ENCODE results near the gene INPP5D.
"Not testable (repeated sequence)": the region's sequence is repeated elsewhere in the genome, so short reads cannot be mapped to it uniquely, and the experiment has no call there.

Gene INPP5D

GRCh38 chr2:233121856-233122255, 61.7 kb downstream of the INPP5D start:
- DNase-seq = no peak

GRCh38 chr2:233122541-233122940, 62.4 kb downstream of the INPP5D start:
- DNase-seq = no peak

GRCh38 chr2:233123576-233123975, 63.4 kb downstream of the INPP5D start:
- not testable (repeated sequence) for DNase-seq

GRCh38 chr2:233124421-233125080, 64.4 kb downstream of the INPP5D start:
- DNase-seq = no peak

DNA sequence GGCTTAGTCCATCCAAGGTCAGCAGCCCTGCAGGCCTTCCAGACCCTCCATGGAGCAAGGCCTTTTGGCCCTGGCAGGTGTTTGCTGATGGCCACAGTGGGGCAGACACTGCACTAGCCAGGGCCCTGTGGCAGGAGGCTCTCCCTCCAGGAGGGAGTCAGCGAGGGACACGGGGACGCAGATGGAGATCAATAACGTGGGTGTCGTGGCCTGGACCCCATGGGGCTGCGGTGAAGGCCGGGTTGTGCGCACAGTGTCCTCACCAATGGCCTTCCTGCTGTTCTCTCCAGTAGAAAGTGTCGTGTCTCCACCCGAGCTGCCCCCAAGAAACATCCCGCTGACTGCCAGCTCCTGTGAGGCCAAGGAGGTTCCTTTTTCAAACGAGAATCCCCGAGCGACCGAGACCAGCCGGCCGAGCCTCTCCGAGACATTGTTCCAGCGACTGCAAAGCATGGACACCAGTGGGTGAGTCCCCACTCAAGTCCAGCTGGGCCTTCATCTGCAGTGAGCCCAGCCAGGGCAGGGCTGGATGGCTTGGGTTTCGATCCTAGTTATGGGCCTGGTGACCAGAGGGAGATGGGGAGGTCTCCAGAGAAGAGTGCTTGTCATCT, 65.4 kb downstream of the INPP5D start:
- DNase-seq = no peak

GRCh38 chr2:233129351-233129978, 69.3 kb downstream of the INPP5D start:
- peak; percentile 32 for DNase-seq

GRCh38 chr2:233130024-233130423, 69.9 kb downstream of the INPP5D start:
- no peak for DNase-seq

DNA sequence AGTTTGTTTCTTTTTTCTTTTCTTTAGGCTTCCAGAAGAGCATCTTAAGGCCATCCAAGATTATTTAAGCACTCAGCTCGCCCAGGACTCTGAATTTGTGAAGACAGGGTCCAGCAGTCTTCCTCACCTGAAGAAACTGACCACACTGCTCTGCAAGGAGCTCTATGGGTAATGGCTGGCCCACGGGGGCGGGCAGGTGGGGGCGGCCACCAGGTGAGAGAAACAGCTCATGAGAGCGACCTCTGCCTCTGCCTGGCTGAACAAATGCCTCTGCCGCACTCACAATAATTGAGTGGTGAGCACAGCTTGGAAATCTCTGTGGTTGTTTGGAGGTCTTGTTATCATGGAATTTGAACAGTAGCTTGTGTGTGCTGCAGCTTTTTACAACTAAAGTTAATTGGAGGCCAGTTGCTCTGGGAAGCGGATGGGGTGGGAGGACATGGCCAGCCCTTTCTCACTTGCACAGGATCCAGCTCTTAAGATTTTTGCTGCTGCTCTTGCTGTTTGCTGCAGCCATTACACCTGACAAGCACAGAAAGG, 70.4 kb downstream of the INPP5D start:
- DNase-seq = no peak

DNA sequence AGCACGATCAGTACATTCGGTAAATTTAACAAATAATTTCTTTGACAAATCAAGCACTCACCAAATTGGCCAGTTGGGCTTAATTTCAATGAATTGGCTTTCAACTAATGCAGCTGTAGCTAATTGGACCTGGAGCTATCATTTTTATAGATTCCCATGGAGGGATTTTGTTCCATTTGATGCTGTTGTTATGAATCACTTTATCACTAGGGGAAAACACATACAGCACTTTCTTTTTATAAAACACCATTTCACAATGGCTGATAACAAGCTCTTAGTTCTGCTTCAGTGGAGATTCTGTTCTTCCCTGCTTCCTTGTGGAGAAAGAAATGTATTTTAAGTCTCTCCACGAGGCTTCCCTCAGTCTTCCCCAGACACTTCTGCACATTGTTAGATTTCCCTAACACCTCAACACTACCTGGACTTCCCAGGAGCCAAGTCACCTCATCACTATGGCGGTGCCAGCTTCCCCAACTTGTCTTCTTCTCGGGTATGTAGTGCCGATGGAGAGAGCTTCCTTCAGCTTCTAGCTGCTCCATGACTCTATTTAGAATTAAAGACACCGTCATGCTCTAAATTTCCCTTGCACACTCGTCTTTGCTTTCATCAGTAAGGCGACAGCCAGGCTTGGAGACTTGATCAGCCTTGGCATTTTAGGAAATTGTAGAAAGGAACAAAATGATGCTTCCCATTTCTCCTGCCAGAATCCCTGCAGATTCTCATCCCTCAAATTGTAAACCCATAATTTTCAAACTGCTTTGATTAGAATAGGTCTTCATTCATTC, 72.0 kb downstream of the INPP5D start:
- DNase-seq = no peak

- no peak for DNase-seq
Observed at GRCh38 chr2:233133239-233133638, 73.1 kb downstream of the INPP5D start.

- no peak for DNase-seq
Observed at GRCh38 chr2:233135421-233135820, 75.3 kb downstream of the INPP5D start.

- DNase-seq = no peak
Observed at GRCh38 chr2:233137040-233137439, 76.9 kb downstream of the INPP5D start.

DNA sequence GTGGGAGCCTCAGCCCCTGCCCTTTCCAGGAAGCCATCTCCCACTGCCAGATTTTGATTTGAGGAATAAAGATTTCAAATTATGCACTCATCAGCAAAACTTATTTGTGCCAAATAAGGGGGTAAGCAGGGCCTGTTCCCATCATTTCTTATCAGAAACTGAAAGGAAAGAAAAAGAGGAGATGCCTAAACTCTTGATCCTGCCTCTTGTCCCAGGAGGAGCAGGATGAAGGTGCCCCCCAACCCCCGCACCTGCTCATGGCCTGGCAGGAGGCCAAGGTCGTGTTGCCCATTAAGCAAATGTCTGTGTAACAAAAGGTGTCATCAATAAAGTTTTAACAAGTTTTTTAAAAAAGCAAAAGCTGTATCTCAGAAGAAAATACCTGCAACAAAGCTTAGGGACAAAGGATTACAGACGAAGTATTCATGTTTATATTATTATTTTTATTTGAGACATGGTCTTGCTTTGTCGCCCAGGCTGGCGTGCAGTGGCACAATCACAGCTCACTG, 80.0 kb downstream of the INPP5D start:
- DNase-seq = no peak

DNA sequence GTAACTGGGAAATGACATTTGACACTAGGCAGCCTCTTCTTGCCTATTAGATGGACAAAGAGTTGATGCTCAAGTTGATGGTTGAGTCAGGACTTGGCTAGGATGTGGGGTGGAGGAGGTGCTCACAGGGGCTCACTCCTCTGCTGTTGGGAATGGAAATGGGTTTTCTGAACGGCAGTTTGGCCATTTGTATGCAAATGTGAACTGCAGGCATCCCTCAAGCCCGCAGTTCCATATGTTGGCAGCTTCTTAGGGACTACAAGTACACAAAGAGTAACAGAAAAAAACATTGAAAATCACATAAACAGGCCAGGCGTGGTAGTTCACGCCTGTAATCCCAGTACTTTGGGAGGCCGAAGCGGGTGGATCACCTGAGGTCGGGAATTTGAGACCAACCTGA, 80.8 kb downstream of the INPP5D start:
- no peak for DNase-seq

DNA sequence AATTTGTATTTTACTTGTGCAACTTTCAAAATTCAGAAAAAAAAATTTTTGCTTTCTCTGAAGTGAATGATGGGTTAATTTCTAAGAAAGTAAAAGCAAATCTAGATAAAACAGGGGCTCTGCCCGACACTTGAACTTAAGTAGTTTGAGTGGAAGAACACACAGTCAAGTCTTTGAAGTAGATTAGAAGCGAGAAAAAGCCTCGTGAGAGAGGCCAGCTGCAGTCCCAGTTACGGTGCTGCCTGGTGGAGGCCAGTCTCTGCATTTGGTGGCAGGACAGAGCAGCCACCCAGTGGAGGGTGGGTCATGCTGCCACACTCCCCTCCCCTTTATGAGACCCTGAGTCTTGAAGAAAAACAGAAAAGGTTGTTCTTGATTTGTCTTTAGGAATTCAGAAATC, 81.8 kb downstream of the INPP5D start:
- DNase-seq = no peak

DNA sequence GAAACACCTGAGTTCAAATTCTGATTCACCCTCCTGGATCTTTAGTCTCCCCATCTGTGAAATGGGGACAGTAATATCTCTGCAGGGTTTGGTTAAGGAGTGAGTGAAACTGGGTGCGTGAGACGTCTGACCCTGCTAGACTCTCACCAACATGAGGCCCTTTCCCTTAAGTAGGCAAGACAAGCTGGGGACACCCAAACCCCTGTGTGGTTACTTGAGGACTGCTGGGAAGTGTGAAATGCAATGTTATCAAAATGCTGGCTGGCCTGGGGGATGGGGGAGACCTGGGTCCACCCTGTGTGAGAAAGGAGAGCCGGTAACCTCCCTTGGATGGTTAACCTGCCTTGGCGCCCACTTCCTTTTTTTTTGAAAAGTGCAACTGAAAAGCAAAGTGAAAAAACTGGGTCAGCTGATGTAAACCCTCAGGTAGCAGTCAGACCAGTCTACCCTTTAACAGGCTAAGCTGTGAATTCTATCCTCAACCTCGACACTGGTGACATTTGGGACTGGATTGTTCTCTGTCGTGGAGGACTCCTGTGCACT, 82.3 kb downstream of the INPP5D start:
- DNase-seq = no peak

- DNase-seq = no peak
Observed at GRCh38 chr2:233143700-233144331, 83.7 kb downstream of the INPP5D start.

DNA sequence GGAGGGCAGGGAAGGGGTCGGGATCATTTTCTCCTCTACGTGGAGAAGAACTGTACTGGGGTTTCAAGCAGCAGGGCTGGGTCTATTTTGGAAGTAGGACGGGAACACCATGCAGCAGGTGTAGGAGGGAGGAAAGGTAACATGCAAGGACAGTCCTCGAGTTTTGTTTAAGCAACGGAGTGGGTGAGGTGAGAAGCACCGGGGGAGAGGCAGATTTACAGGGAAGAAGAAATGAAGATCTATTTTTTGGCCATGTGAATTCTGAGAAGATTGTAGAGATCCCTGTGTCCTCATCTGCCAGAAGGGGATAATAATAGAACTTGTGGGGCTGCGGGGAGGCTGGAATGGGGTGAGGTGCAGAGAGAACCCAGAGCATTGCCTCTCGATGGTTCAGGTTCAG, 85.6 kb downstream of the INPP5D start:
- no peak for DNase-seq

- no peak for DNase-seq
Observed at GRCh38 chr2:233146194-233146593, 86.1 kb downstream of the INPP5D start.

- no peak for DNase-seq
Observed at GRCh38 chr2:233147136-233147828, 87.1 kb downstream of the INPP5D start.

GRCh38 chr2:233147829-233148167, 87.7 kb downstream of the INPP5D start:
- DNase-seq = no peak

DNA sequence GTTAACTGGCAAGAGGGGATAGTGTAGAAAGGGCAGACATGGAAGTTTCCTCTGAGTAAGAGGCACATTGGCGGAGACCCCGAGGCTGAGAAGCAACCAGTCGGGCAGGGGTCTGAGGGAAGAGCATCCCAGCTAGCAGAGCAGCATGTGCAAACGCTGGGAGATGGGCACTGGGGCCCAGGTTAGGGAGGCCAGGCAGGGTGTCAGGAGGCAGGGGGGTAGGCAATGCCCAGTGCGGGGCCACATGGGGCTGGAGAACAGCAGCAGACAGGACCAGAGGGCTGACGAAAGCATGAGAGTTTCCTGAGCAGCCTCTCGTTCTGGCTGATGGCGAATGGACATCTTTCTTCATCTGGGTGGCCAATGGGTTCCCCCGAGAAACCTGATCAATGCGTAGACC, 88.2 kb downstream of the INPP5D start:
- DNase-seq = no peak
